Liver (tissue), 9 donors: Measurements from ENCODE around the gene NYNRIN. TPM values are rescaled to one million over a fixed set of nuclear protein-coding genes. Genes with fewer than 3 reads are reported as not detected.

Source experiments
- DNase-seq: peaks from one replicate; pipeline ENCODE4 v3.0.0-alpha.2; 2017; ENCODE audit warnings: low spot score
- H3K27ac ChIP-seq, 2 donors: one replicate each; pipeline ENCODE4 v1.7.0; 2013; ENCODE audit warnings: inconsistent platforms in 2 of 2, low read length in 2 of 2, control low read depth in 1 of 2, low read depth in 1 of 2, mild to moderate bottlenecking in 1 of 2
- H3K27me3 ChIP-seq, 4 donors: one replicate each; pipeline versions ENCODE4 v1.6.1 to v1.7.0; 2013; ENCODE audit warnings: low read length in 3 of 4, inconsistent platforms in 1 of 4, mild to moderate bottlenecking in 1 of 4, moderate library complexity in 1 of 4; ENCODE audit not compliant: control insufficient read depth in 4 of 4, insufficient read depth in 4 of 4
- H3K36me3 ChIP-seq, 4 donors: one replicate each; pipeline versions ENCODE4 v1.6.1 to v1.7.0; 2013; ENCODE audit warnings: low read length in 3 of 4, mild to moderate bottlenecking in 3 of 4, low read depth in 1 of 4, moderate library complexity in 1 of 4; ENCODE audit not compliant: control insufficient read depth in 4 of 4, insufficient read depth in 3 of 4
- H3K4me1 ChIP-seq, 4 donors: one replicate each; pipeline versions ENCODE4 v1.6.1 to v1.7.0; 2013; ENCODE audit warnings: low read length in 3 of 4, mild to moderate bottlenecking in 3 of 4, moderate library complexity in 1 of 4; ENCODE audit not compliant: control insufficient read depth in 4 of 4, insufficient read depth in 4 of 4
- H3K4me3 ChIP-seq, 3 donors: one replicate each; pipeline versions ENCODE4 v1.6.1 to v1.7.0; 2013; ENCODE audit warnings: low read length in 3 of 3, control low read depth in 1 of 3, low read depth in 1 of 3, mild to moderate bottlenecking in 1 of 3
- H3K9ac ChIP-seq, 2 donors: one replicate each; pipeline ENCODE4 v1.7.0; 2013; ENCODE audit warnings: low read length in 2 of 2, mild to moderate bottlenecking in 2 of 2, moderate library complexity in 2 of 2, control low read depth in 1 of 2, low read depth in 1 of 2
- H3K9me3 ChIP-seq, 4 donors: one replicate each; pipeline versions ENCODE4 v1.6.1 to v1.7.0; 2013; ENCODE audit warnings: low read length in 3 of 4; ENCODE audit not compliant: control insufficient read depth in 4 of 4
- ATF3 ChIP-seq: IDR thresholded peaks from 2 replicates; pipeline ENCODE4 v1.6.1; 2016; ENCODE audit warnings: antibody characterized with exemption
- CTCF ChIP-seq: fragments of 150-350 bp; IDR thresholded peaks from 2 replicates; pipeline ENCODE4 v1.5.1; 2017; ENCODE audit warnings: improper control_type of control experiment, low read depth, low read length; ENCODE audit not compliant: missing input control
- EGR1 ChIP-seq, 2 donors: IDR thresholded peaks; 2 replicates each; pipeline ENCODE4 v1.6.1; 2016 to 2018; ENCODE audit warnings: antibody characterized with exemption in 2 of 2, low read depth in 2 of 2
- GABPA ChIP-seq, 2 donors: IDR thresholded peaks in 1 of 2; conservative IDR thresholded peaks in 1 of 2; 2 replicates each; pipeline ENCODE4 v1.6.1; 2016; ENCODE audit warnings: antibody characterized with exemption in 2 of 2, mild to moderate bottlenecking in 1 of 2, moderate library complexity in 1 of 2
- HNF4A ChIP-seq, 2 donors: conservative IDR thresholded peaks; 2 replicates each; pipeline ENCODE4 v1.6.1; 2016; ENCODE audit warnings: antibody characterized with exemption in 2 of 2, mild to moderate bottlenecking in 2 of 2
- HNF4G ChIP-seq: IDR thresholded peaks from 2 replicates; pipeline ENCODE4 v1.6.1; 2016; ENCODE audit warnings: antibody characterized with exemption
- JUND ChIP-seq, 2 donors: IDR thresholded peaks; 2 replicates each; pipeline ENCODE4 v1.6.1; 2016; ENCODE audit warnings: antibody characterized with exemption in 2 of 2
- MAX ChIP-seq: IDR thresholded peaks from 2 replicates; pipeline ENCODE4 v1.6.1; 2016; ENCODE audit warnings: antibody characterized with exemption
- RAD21 ChIP-seq, 2 donors: IDR thresholded peaks; 2 replicates each; pipeline ENCODE4 v1.6.1; 2016; ENCODE audit warnings: antibody characterized with exemption in 2 of 2, mild to moderate bottlenecking in 2 of 2
- RXRA ChIP-seq, 2 donors: IDR thresholded peaks; 2 replicates each; pipeline ENCODE4 v1.6.1; 2017 to 2018; ENCODE audit warnings: antibody characterized with exemption in 2 of 2, mild to moderate bottlenecking in 1 of 2
- SP1 ChIP-seq: IDR thresholded peaks from 2 replicates; pipeline ENCODE4 v1.6.1; 2018; ENCODE audit warnings: antibody characterized with exemption, mild to moderate bottlenecking
- TAF1 ChIP-seq: conservative IDR thresholded peaks from 2 replicates; pipeline ENCODE4 v1.6.1; 2016; ENCODE audit warnings: antibody characterized with exemption, mild to moderate bottlenecking
- YY1 ChIP-seq: IDR thresholded peaks from 2 replicates; pipeline ENCODE4 v1.6.1; 2016; ENCODE audit warnings: antibody characterized with exemption, mild to moderate bottlenecking
- ZBTB33 ChIP-seq: IDR thresholded peaks from 2 replicates; pipeline ENCODE4 v1.6.1; 2016; ENCODE audit warnings: antibody characterized with exemption
- WGBS: extraction: QIAGEN DNeasy Blood & Tissue Kit; methylation state at CpG from one replicate; pipeline ENCODE4 v1.1.7; 2013; 5-methylcytosine and 5-hydroxymethylcytosine counted together
- polyA plus RNA-seq, 2 donors: library from polyadenylated mRNA; stranded (reverse) in 1 of 2; unstranded in 1 of 2; fragments of 200-250 nt in 1 of 2; fragments of >200 nt in 1 of 2; fragmentation: Nextera tagmentation in 1 of 2; extraction: Ambion mirVana in 1 of 2; gene quantifications; one replicate each; pipeline versions ENCODE4 v1.2.1 to v1.2.3, GENCODE V29; 2013 to 2015
- total RNA-seq, 2 donors: library from RNA; depleted of rRNA; stranded (reverse); fragments of >200 nt; gene quantifications; one replicate each; pipeline ENCODE4 v1.2.3, GENCODE V29; 2014
- donor health status: healthy.
- donor health status: healthy.
- donor health status: healthy.
- donor health status: healthy.
- donor health status: healthy.

NYNRIN gene
- total and polyA plus RNA-seq, 4 donors: 0.89 to 11.0 (median 1.8) TPM

GRCh38 chr14:24411443-24412389 is 12.9 kb downstream of the NYNRIN start:
- 76% methylated on average over 16 of the region's 16 CpGs for WGBS
- no peak for DNase-seq

GRCh38 chr14:24414077-24414476 is 15.3 kb downstream of the NYNRIN start:
- no peak for TF ChIP-seq JUND (IDR thresholded peaks at IDR 0.05)
- TF ChIP-seq GABPA (IDR thresholded peaks at IDR 0.05 in 1 of 2, conservative IDR thresholded peaks at IDR 0.05 in 1 of 2): no peak
- TF ChIP-seq HNF4A (conservative IDR thresholded peaks at IDR 0.05): no peak
- no peak for TF ChIP-seq RXRA (IDR thresholded peaks at IDR 0.05)
- TF ChIP-seq SP1: no peak
- no peak for TF ChIP-seq TAF1
- no peak for TF ChIP-seq YY1
- no peak for TF ChIP-seq MAX
- no peak for TF ChIP-seq ATF3
- TF ChIP-seq RAD21 (IDR thresholded peaks at IDR 0.05): no peak
- TF ChIP-seq ZBTB33: no peak
- peaks cover 0 to 9% (median 3%) of the 10 kb centered on the region in 4 donors for H3K36me3 ChIP-seq

More at GRCh38 chr14:24411443-24412389, 12.9 kb downstream of the NYNRIN start:
- no peak for TF ChIP-seq HNF4G
- TF ChIP-seq TAF1: no peak
- peak; percentile 75 for TF ChIP-seq CTCF
- TF ChIP-seq ZBTB33: no peak
- TF ChIP-seq ATF3: no peak
- no peak for TF ChIP-seq EGR1 (IDR thresholded peaks at IDR 0.05; ENCODE audit: low read depth in 2 of 2)
- peak; percentile 76 to 89 for TF ChIP-seq RAD21 (IDR thresholded peaks at IDR 0.05)
- Histone ChIP-seq H3K9ac (no peak overlapping the region), H3K4me3 (no peak overlapping the region), H3K27me3 (no peaks in the 10 kb centered on the region), H3K4me1 (no peaks in the 10 kb centered on the region), H3K36me3 (peaks cover 0 to 11% (median 5%) of the 10 kb centered on the region in 4 donors), H3K9me3 (no peaks in the 10 kb centered on the region), H3K27ac (no peak overlapping the region)

More at GRCh38 chr14:24414077-24414476, 15.3 kb downstream of the NYNRIN start:
- H3K9me3 ChIP-seq: no peaks in the 10 kb centered on the region
- no peak overlapping the region for H3K4me3 ChIP-seq
- no peak overlapping the region for H3K27ac ChIP-seq
- no peak for DNase-seq
- no peaks in the 10 kb centered on the region for H3K27me3 ChIP-seq
- 96% methylated on average over 1 of the region's 1 CpG for WGBS
- no peak overlapping the region for H3K9ac ChIP-seq
- H3K4me1 ChIP-seq: peaks cover 0 to 14% (median 7%) of the 10 kb centered on the region in 4 donors
